Progenitor cell of endocrine pancreas (in vitro differentiated cells): ENCODE results near the gene C19orf85. TPM values are rescaled to one million over a fixed set of nuclear protein-coding genes. Genes with fewer than 3 reads are reported as not detected.

Experiments
- DNase-seq: peaks from one replicate; pipeline ENCODE4 v3.0.0; 2021; ENCODE audit warnings: low spot score; ENCODE audit not compliant: unreplicated experiment
- H3K27ac Mint-ChIP-seq: 2 replicates; pipeline ENCODE4 v1.8.0; 2021; ENCODE audit warnings: mild to moderate bottlenecking, moderate library complexity, mixed read lengths
- H3K27me3 Mint-ChIP-seq: 2 replicates; pipeline ENCODE4 v1.8.0; 2021; ENCODE audit warnings: mixed read lengths
- H3K36me3 Mint-ChIP-seq: 2 replicates; pipeline ENCODE4 v1.8.0; 2022; ENCODE audit warnings: mixed read lengths; ENCODE audit not compliant: insufficient read depth
- H3K4me1 Mint-ChIP-seq: 2 replicates; pipeline ENCODE4 v1.8.0; 2021; ENCODE audit warnings: low read depth, mixed read lengths
- H3K4me3 Mint-ChIP-seq: 2 replicates; pipeline ENCODE4 v1.8.0; 2021; ENCODE audit warnings: low read depth, mild to moderate bottlenecking, moderate library complexity, mixed read lengths
- H3K9me3 Mint-ChIP-seq: 2 replicates; pipeline ENCODE4 v1.8.0; 2021; ENCODE audit warnings: low read depth, mixed read lengths
- total RNA-seq: library from RNA; stranded (reverse); gene quantifications from 2 replicates; pipeline ENCODE4 v1.2.1, GENCODE V29; 2021
- TF ChIP-seq, protein P1 (sequence below): fragments of 200-600 bp; sonication (generic); IDR thresholded peaks from one replicate; pipeline ENCODE4 v1.5.0; 2021; ENCODE audit warnings: antibody characterized with exemption, mild to moderate bottlenecking; ENCODE audit not compliant: unreplicated experiment

C19orf85 gene
- total RNA-seq, 1 donor from 2014 or later, result not detected

GRCh38 chr19:55419624-55420236, 44.8 kb downstream of the C19orf85 start:
- H3K9me3 Mint-ChIP-seq, result no peaks in the 10 kb centered on the region
- DNase-seq, result no peak

DNA sequence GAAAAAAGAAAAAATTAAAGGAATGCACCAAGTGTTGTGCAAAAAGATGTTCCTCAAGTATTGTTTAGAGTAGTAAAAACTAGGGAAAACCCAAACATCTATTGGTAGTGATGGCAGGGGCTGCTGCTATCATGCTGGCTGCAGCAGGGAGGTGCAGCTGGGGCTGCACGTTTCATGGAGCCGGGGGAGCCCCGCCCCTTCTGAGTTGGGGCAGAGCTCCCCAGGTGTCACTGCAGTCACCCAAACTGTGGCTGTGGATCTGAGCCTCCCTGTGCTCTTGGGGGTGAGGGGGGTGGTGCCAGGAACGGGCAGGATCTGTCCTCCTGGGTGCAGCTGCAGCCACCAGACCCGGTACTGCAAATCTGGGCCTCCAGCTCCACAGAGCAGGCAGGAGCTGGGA, 45.4 kb downstream of the C19orf85 start:
- no peak for DNase-seq
- Mint-ChIP-seq H3K4me3 (no peak overlapping the region), H3K27ac (no peak overlapping the region), H3K27me3 (peaks cover 36% of the 10 kb centered on the region), H3K36me3 (no peaks in the 10 kb centered on the region), H3K4me1 (peaks cover 1% of the 10 kb centered on the region), H3K9me3 (no peaks in the 10 kb centered on the region)
- TF ChIP-seq, protein P1, sequence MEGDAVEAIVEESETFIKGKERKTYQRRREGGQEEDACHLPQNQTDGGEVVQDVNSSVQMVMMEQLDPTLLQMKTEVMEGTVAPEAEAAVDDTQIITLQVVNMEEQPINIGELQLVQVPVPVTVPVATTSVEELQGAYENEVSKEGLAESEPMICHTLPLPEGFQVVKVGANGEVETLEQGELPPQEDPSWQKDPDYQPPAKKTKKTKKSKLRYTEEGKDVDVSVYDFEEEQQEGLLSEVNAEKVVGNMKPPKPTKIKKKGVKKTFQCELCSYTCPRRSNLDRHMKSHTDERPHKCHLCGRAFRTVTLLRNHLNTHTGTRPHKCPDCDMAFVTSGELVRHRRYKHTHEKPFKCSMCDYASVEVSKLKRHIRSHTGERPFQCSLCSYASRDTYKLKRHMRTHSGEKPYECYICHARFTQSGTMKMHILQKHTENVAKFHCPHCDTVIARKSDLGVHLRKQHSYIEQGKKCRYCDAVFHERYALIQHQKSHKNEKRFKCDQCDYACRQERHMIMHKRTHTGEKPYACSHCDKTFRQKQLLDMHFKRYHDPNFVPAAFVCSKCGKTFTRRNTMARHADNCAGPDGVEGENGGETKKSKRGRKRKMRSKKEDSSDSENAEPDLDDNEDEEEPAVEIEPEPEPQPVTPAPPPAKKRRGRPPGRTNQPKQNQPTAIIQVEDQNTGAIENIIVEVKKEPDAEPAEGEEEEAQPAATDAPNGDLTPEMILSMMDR, result no peak

More at GRCh38 chr19:55419624-55420236, 44.8 kb downstream of the C19orf85 start:
- Mint-ChIP-seq H3K4me1 (peaks cover 1% of the 10 kb centered on the region), H3K36me3 (no peaks in the 10 kb centered on the region), H3K4me3 (no peak overlapping the region), H3K27ac (no peak overlapping the region), H3K27me3 (peaks cover 37% of the 10 kb centered on the region)
- TF ChIP-seq, protein P1, result no peak

DNA sequence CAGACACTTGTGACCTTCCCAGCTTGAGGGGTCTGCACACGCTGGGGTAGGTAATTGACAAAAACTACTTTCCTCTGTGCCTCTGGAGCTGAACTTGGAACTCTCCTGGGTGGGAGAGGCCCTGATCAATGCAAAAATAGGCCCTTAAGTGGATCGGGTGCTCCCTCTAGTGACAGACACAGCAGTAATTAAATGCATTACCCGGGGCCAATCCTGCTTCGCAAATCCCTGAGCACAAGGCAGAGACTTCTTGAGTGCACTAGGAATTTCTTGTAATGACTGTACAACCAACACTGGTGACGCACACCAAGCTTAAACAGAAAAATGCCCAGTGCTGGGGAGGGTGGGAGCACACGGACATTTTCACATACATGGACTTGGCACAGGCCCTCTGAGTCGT, 46.4 kb downstream of the C19orf85 start:
- TF ChIP-seq, protein P1, result peak; percentile 82
- no peak overlapping the region for H3K4me3 Mint-ChIP-seq
- H3K9me3 Mint-ChIP-seq, result no peaks in the 10 kb centered on the region
- no peaks in the 10 kb centered on the region for H3K36me3 Mint-ChIP-seq
- H3K27me3 Mint-ChIP-seq, result peaks cover 29% of the 10 kb centered on the region
- H3K27ac Mint-ChIP-seq, result peak overlapping the region; percentile 71
- DNase-seq, result peak; percentile 54
- H3K4me1 Mint-ChIP-seq, result peaks cover 1% of the 10 kb centered on the region

Other genes with a start within 250 kb of the C19orf85 start
- gene TMEM86B, start 236.0 kb downstream of the C19orf85 start, total RNA-seq, result 10.0 and 12.0 TPM in 2 replicates
- 70.9 and 72.3 TPM in 2 replicates for gene PPP6R1, start 205.7 kb downstream of the C19orf85 start, total RNA-seq
- 46.1 and 46.9 TPM in 2 replicates for gene HSPBP1, start 184.6 kb downstream of the C19orf85 start, total RNA-seq
- 67.6 and 68.7 TPM in 2 replicates for gene BRSK1, start 180.8 kb downstream of the C19orf85 start, total RNA-seq
- gene TMEM150B, start 139.4 kb downstream of the C19orf85 start, total RNA-seq, result not detected in 2 replicates
- gene KMT5C, start 124.9 kb downstream of the C19orf85 start, total RNA-seq, result 68.4 and 68.6 TPM in 2 replicates
- not detected in 2 replicates for gene COX6B2, start 110.0 kb downstream of the C19orf85 start, total RNA-seq
- gene GARIN5B, start 101.5 kb downstream of the C19orf85 start, total RNA-seq, result 0.09 TPM in 1 of 2 replicates, not detected in the other
- gene IL11, start 94.3 kb downstream of the C19orf85 start, total RNA-seq, result 2.2 and 2.8 TPM in 2 replicates
- gene TMEM190, start 87.9 kb downstream of the C19orf85 start, total RNA-seq, result 2.3 and 4.3 TPM in 2 replicates
- gene TMEM238, start 80.5 kb downstream of the C19orf85 start, total RNA-seq, result 5.0 and 5.6 TPM in 2 replicates
- gene RPL28, start 78.8 kb downstream of the C19orf85 start, total RNA-seq, result 1,450 and 1,547 TPM in 2 replicates
- gene UBE2S, start 57.0 kb downstream of the C19orf85 start, total RNA-seq, result 69.9 and 77.2 TPM in 2 replicates
- gene SHISA7, start 21.5 kb downstream of the C19orf85 start, total RNA-seq, result 0.10 TPM in 1 of 2 replicates, not detected in the other
- gene ISOC2, start 3.1 kb downstream of the C19orf85 start, total RNA-seq, result 36.3 and 36.6 TPM in 2 replicates
- 12.9 and 16.8 TPM in 2 replicates for gene ZNF628, start 11.9 kb upstream of the C19orf85 start, total RNA-seq
- 62.6 and 69.7 TPM in 2 replicates for gene NAT14, start 20.4 kb upstream of the C19orf85 start, total RNA-seq
- gene SSC5D, start 23.7 kb upstream of the C19orf85 start, total RNA-seq, result 1.1 and 1.6 TPM in 2 replicates
- gene SBK2, start 72.4 kb upstream of the C19orf85 start, total RNA-seq, result 1.9 and 2.3 TPM in 2 replicates
- gene SBK3, start 80.8 kb upstream of the C19orf85 start, total RNA-seq, result 0.64 TPM in 1 of 2 replicates, not detected in the other
- 26.6 and 29.1 TPM in 2 replicates for gene ZNF579, start 116.1 kb upstream of the C19orf85 start, total RNA-seq
- 35.5 and 39.0 TPM in 2 replicates for gene FIZ1, start 134.8 kb upstream of the C19orf85 start, total RNA-seq
- 7.9 and 8.5 TPM in 2 replicates for gene ZNF524, start 135.5 kb upstream of the C19orf85 start, total RNA-seq
- gene ZNF865, start 140.9 kb upstream of the C19orf85 start, total RNA-seq, result 19.0 and 19.9 TPM in 2 replicates
- gene ZNF784, start 159.8 kb upstream of the C19orf85 start, total RNA-seq, result 14.6 and 15.3 TPM in 2 replicates
- 45.9 and 46.2 TPM in 2 replicates for gene ZNF580, start 176.3 kb upstream of the C19orf85 start, total RNA-seq
- gene ZNF581, start 178.9 kb upstream of the C19orf85 start, total RNA-seq, result 38.8 and 40.1 TPM in 2 replicates
- 23.0 and 23.9 TPM in 2 replicates for gene CCDC106, start 183.5 kb upstream of the C19orf85 start, total RNA-seq
- 275 and 281 TPM in 2 replicates for gene U2AF2, start 190.3 kb upstream of the C19orf85 start, total RNA-seq
- gene EPN1, start 210.5 kb upstream of the C19orf85 start, total RNA-seq, result 115 and 118 TPM in 2 replicates